ENCODE results near the gene TEC.

Gene TEC

GRCh38 chr4:48114412-48114811, 155.2 kb downstream of the TEC start:
- DNase-seq, result no peak

GRCh38 chr4:48112017-48112667, 157.5 kb downstream of the TEC start:
- no peak for DNase-seq

- no peak for DNase-seq
These were observed 159.1 kb downstream of the TEC start for GRCh38 chr4:48110452-48110978.

- no peak for DNase-seq
These were observed 160.0 kb downstream of the TEC start for GRCh38 chr4:48109413-48110263.

GRCh38 chr4:48108309-48109073, 161.1 kb downstream of the TEC start:
- DNase-seq, result no peak

GRCh38 chr4:48105230-48105629, 164.4 kb downstream of the TEC start:
- DNase-seq, result no peak

- DNase-seq, result no peak
These were observed 166.0 kb downstream of the TEC start for GRCh38 chr4:48103483-48104139.

GRCh38 chr4:48102303-48102702, 167.3 kb downstream of the TEC start:
- DNase-seq, result no peak

GRCh38 chr4:48100256-48100655, 169.4 kb downstream of the TEC start:
- DNase-seq, result no peak

- DNase-seq, result no peak
These were observed 174.2 kb downstream of the TEC start for GRCh38 chr4:48095441-48095840.

- DNase-seq, result no peak
These were observed 175.6 kb downstream of the TEC start for GRCh38 chr4:48093991-48094416.

GRCh38 chr4:48090621-48091020, 179.0 kb downstream of the TEC start:
- DNase-seq, result no peak

- no peak for DNase-seq
These were observed 183.6 kb downstream of the TEC start for GRCh38 chr4:48085821-48086589.
